NCI-H2029 treated with DMSO at 0.1 percent for 48 hours (cell line): ENCODE measurements around the gene DHCR7.

Experiments used
- DNase-seq: peaks from one replicate; lab custom pipeline; 2025; lab: John Stamatoyannopoulos, UW

Gene DHCR7

GRCh38 chr11:71456831-71457230 is 8.6 kb upstream of the DHCR7 start:
- DNase-seq = no peak

GRCh38 chr11:71456294-71456693 is 8.1 kb upstream of the DHCR7 start:
- no peak for DNase-seq

GRCh38 chr11:71454470-71455113 is 6.4 kb upstream of the DHCR7 start:
- no peak for DNase-seq

GRCh38 chr11:71453918-71454304 is 5.7 kb upstream of the DHCR7 start:
- DNase-seq = no peak

- peak; percentile 63 for DNase-seq
These were observed 5.1 kb upstream of the DHCR7 start, which contains the start of gene NADSYN1 for GRCh38 chr11:71453037-71453917. Gene NADSYN1 (plus strand): TSS chr11:71453203. CDS start chr11:71453297, 94 bp downstream.

- peak; percentile 68 for DNase-seq
These were observed 4.2 kb upstream of the DHCR7 start for GRCh38 chr11:71452199-71453036.

GRCh38 chr11:71451596-71452198 is 3.5 kb upstream of the DHCR7 start:
- DNase-seq = no peak

- DNase-seq = no peak
These were observed 2.7 kb upstream of the DHCR7 start for GRCh38 chr11:71450939-71451338.

GRCh38 chr11:71450507-71450906 is 2.3 kb upstream of the DHCR7 start:
- DNase-seq = no peak

- DNase-seq = no peak
These were observed 1.4 kb upstream of the DHCR7 start for GRCh38 chr11:71449596-71449995.

GRCh38 chr11:71447791-71448256 is 369 bp downstream of the DHCR7 start:
- no peak for DNase-seq

- DNase-seq = no peak
These were observed 1.1 kb downstream of the DHCR7 start for GRCh38 chr11:71446942-71447688.

GRCh38 chr11:71446150-71446549 is 2.0 kb downstream of the DHCR7 start:
- no peak for DNase-seq

- no peak for DNase-seq
These were observed 3.4 kb downstream of the DHCR7 start for GRCh38 chr11:71444811-71445210.

- no peak for DNase-seq
These were observed 4.3 kb downstream of the DHCR7 start for GRCh38 chr11:71443736-71444445.

- DNase-seq = no peak
These were observed 5.3 kb downstream of the DHCR7 start for GRCh38 chr11:71442880-71443279.

GRCh38 chr11:71442123-71442522 is 6.1 kb downstream of the DHCR7 start:
- DNase-seq = no peak

GRCh38 chr11:71441251-71441650 is 6.9 kb downstream of the DHCR7 start:
- DNase-seq = no peak

- no peak for DNase-seq
These were observed 8.0 kb downstream of the DHCR7 start for GRCh38 chr11:71440021-71440755.

- DNase-seq = no peak
These were observed 9.5 kb downstream of the DHCR7 start for GRCh38 chr11:71438650-71439049.
